Measurements from ENCODE around the gene GLCE. TPM values are rescaled to one million over a fixed set of nuclear protein-coding genes. Genes with fewer than 3 reads are reported as not detected.

The GLCE gene
- total RNA-seq, 1 donor from 2014 or later: 23.8 TPM

GRCh38 chr15:69161079-69161877, 843 bp downstream of the GLCE start:
- peak; percentile 71 for DNase-seq
- intact Hi-C loops (cut with DNase I): no loop called here

GRCh38 chr15:69161878-69162213, 1.4 kb downstream of the GLCE start:
- Histone ChIP-seq H3K4me3 (peak overlapping the region; percentile 88), H3K36me3 (no peaks in the 10 kb centered on the region), H3K9me3 (no peaks in the 10 kb centered on the region), H3K4me1 (peaks cover 8% of the 10 kb centered on the region), H3K27ac (no peak overlapping the region), H3K27me3 (no peaks in the 10 kb centered on the region)
- intact Hi-C loops (cut with DNase I): no loop called here
- ATAC-seq: no peak
- no peak for TF ChIP-seq CTCF (IDR thresholded peaks at IDR 0.05)
- DNase-seq: no peak

More at GRCh38 chr15:69161079-69161877, 843 bp downstream of the GLCE start:
- TF ChIP-seq CTCF (IDR thresholded peaks at IDR 0.05): peak; percentile 16
- H3K27me3 ChIP-seq: no peaks in the 10 kb centered on the region
- H3K4me1 ChIP-seq: peaks cover 8% of the 10 kb centered on the region
- no peaks in the 10 kb centered on the region for H3K9me3 ChIP-seq
- H3K27ac ChIP-seq: peak overlapping the region; percentile 85
- no peaks in the 10 kb centered on the region for H3K36me3 ChIP-seq
- ATAC-seq: peak; percentile 0
- peak overlapping the region; percentile 88 for H3K4me3 ChIP-seq

- intact Hi-C loops (cut with DNase I): no loop called here
- DNase-seq: no peak
- Histone ChIP-seq H3K4me3 (no peak overlapping the region), H3K27ac (no peak overlapping the region), H3K9me3 (no peaks in the 10 kb centered on the region), H3K4me1 (peaks cover 8% of the 10 kb centered on the region), H3K36me3 (no peaks in the 10 kb centered on the region), H3K27me3 (no peaks in the 10 kb centered on the region)
- TF ChIP-seq CTCF (IDR thresholded peaks at IDR 0.05): no peak
- ATAC-seq: no peak
These were observed 2.8 kb downstream of the GLCE start for GRCh38 chr15:69163141-69163669.

GRCh38 chr15:69164807-69165636, 4.6 kb downstream of the GLCE start:
- H3K4me3 ChIP-seq: no peak overlapping the region
- H3K27me3 ChIP-seq: no peaks in the 10 kb centered on the region
- no peak overlapping the region for H3K27ac ChIP-seq
- H3K36me3 ChIP-seq: no peaks in the 10 kb centered on the region
- DNase-seq (no peak), ATAC-seq (no peak)
- intact Hi-C loops (cut with DNase I): no loop called here
- TF ChIP-seq CTCF (IDR thresholded peaks at IDR 0.05): no peak
- H3K9me3 ChIP-seq: no peaks in the 10 kb centered on the region
- H3K4me1 ChIP-seq: peaks cover 8% of the 10 kb centered on the region

- Histone ChIP-seq H3K27ac (no peak overlapping the region), H3K9me3 (no peaks in the 10 kb centered on the region), H3K36me3 (no peaks in the 10 kb centered on the region), H3K27me3 (no peaks in the 10 kb centered on the region), H3K4me3 (no peak overlapping the region), H3K4me1 (peaks cover 8% of the 10 kb centered on the region)
- ATAC-seq (no peak), DNase-seq (no peak)
- no peak for TF ChIP-seq CTCF (IDR thresholded peaks at IDR 0.05)
- intact Hi-C loops (cut with DNase I): no loop called here
These were observed 5.2 kb downstream of the GLCE start for GRCh38 chr15:69165637-69166025.
